Esophagus muscularis mucosa (tissue), 3 donors: Measurements from ENCODE around the gene MRO.

ENCODE experiments used
- CTCF ChIP-seq, 3 experiments: fragments of 200-600 bp in 2 of 3; fragments of 450-650 bp in 1 of 3; sonication (generic) in 2 of 3; IDR thresholded peaks; one replicate each; pipeline ENCODE4 v1.5.1; 2017 to 2019; ENCODE audit warnings: antibody characterized with exemption in 3 of 3, mild to moderate bottlenecking in 2 of 3, moderate library complexity in 1 of 3
- POLR2A ChIP-seq: fragments of 450-650 bp; IDR thresholded peaks from one replicate; pipeline ENCODE4 v1.6.1; 2017; ENCODE audit warnings: antibody characterized with exemption, moderate library complexity, mild to moderate bottlenecking, low read depth

- no peak for TF ChIP-seq CTCF (IDR thresholded peaks at IDR 0.05)
- TF ChIP-seq POLR2A = no peak
Observed at GRCh38 chr18:50847192-50847591, 27.4 kb upstream of the MRO start.
